Measurements from ENCODE around the gene NKAIN2. TPM values are rescaled to one million over a fixed set of nuclear protein-coding genes. Genes with fewer than 3 reads are reported as not detected.
A peak's percentile ranks its signal among the peaks of the same experiment; 100 is the strongest.

Gene NKAIN2
- total RNA-seq, 4 donors from 2014 or later: 0.11 to 1.0 (median 0.94) TPM; not detected in 1

DNA sequence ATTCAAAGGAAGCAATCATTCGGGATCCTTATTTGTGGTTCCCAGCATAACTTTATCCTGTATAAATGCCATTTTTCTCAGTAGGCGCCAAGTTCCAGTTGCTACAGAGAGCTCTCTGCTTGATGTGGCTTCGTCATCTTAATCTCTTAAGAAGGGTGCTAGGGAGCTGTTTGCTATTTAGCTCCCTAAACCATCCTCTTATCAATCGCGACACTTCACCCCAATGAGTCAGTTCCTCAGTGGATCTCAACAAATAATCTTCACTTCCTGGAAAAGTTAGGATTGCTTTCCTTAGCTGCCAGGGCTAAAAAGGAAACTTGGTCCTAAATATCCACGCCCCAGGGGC, 1.3 kb upstream of the NKAIN2 start:
- no peaks in the 10 kb centered on the region for H3K27me3 ChIP-seq
- H3K4me1 ChIP-seq: no peaks in the 10 kb centered on the region
- TF ChIP-seq, protein P1, sequence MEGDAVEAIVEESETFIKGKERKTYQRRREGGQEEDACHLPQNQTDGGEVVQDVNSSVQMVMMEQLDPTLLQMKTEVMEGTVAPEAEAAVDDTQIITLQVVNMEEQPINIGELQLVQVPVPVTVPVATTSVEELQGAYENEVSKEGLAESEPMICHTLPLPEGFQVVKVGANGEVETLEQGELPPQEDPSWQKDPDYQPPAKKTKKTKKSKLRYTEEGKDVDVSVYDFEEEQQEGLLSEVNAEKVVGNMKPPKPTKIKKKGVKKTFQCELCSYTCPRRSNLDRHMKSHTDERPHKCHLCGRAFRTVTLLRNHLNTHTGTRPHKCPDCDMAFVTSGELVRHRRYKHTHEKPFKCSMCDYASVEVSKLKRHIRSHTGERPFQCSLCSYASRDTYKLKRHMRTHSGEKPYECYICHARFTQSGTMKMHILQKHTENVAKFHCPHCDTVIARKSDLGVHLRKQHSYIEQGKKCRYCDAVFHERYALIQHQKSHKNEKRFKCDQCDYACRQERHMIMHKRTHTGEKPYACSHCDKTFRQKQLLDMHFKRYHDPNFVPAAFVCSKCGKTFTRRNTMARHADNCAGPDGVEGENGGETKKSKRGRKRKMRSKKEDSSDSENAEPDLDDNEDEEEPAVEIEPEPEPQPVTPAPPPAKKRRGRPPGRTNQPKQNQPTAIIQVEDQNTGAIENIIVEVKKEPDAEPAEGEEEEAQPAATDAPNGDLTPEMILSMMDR (IDR thresholded peaks at IDR 0.05): no peak
- no peak for TF ChIP-seq POLR2A (IDR thresholded peaks at IDR 0.05)
- WGBS, 2 donors: 28 to 32% methylated on average over 6 of the region's 6 CpGs
- H3K4me3 ChIP-seq (replicated peaks in 1 of 3): no peak overlapping the region
- no peaks in the 10 kb centered on the region for H3K36me3 ChIP-seq
- H3K27ac ChIP-seq: no peak overlapping the region
- H3K9me3 ChIP-seq: no peaks in the 10 kb centered on the region
- intact Hi-C loops (cut with DNase I): no loop called here
- DNase-seq: no peak

DNA sequence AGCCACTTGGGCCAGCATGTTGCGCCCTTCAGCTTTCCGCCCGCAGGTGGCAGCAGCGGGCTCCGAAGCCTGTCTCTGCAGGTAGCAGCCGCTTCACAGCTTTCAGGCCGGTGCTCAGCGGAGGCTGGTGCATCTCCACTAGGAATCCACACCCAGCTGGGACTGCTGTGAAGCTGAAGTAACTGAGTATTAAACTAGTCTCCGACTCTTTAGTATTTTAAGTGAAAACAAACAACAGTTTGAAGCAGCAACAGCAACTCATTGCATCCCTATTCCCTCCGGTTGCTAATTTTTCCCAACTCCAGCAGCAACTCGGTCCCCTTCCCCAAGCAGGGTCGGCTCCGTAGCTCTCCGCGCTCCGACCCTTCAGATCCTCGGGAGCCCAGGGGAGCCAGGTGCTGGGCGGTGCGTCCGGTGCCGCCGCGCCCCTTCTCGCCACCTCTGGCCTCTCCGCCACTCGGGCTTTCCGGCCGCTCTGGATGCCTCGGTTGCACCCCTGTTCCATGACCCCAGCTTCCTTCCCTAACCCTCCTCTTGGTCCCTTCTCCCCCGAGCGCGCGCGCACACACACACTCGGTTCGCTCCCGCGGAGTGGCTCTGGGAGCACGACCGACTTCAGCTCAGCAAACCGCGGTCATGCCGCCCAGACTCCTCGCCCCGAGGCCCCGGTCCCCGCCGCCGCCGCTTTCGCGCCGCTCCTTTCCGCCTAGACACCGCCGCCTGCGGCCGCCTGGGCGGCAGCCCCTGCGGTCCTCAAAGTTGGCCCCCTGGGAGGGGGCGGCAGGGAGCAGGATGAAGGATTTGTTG, 765 bp upstream of the NKAIN2 start:
- Histone ChIP-seq H3K9me3 (no peaks in the 10 kb centered on the region), H3K27ac (no peak overlapping the region), H3K4me3 (replicated peaks in 1 of 3) (peak overlapping the region in 2 of 3 donors; percentile 36 to 58), H3K36me3 (no peaks in the 10 kb centered on the region), H3K4me1 (no peaks in the 10 kb centered on the region), H3K27me3 (no peaks in the 10 kb centered on the region)
- TF ChIP-seq, protein P1 (IDR thresholded peaks at IDR 0.05): peak; percentile 36 to 92 (median 77)
- no peak for TF ChIP-seq POLR2A (IDR thresholded peaks at IDR 0.05)
- 2% methylated on average over 56 to 59 of the region's 61 CpGs for WGBS, 2 donors
- DNase-seq: peak; percentile 86 to 89
- intact Hi-C loops (cut with DNase I): no loop called here

DNA sequence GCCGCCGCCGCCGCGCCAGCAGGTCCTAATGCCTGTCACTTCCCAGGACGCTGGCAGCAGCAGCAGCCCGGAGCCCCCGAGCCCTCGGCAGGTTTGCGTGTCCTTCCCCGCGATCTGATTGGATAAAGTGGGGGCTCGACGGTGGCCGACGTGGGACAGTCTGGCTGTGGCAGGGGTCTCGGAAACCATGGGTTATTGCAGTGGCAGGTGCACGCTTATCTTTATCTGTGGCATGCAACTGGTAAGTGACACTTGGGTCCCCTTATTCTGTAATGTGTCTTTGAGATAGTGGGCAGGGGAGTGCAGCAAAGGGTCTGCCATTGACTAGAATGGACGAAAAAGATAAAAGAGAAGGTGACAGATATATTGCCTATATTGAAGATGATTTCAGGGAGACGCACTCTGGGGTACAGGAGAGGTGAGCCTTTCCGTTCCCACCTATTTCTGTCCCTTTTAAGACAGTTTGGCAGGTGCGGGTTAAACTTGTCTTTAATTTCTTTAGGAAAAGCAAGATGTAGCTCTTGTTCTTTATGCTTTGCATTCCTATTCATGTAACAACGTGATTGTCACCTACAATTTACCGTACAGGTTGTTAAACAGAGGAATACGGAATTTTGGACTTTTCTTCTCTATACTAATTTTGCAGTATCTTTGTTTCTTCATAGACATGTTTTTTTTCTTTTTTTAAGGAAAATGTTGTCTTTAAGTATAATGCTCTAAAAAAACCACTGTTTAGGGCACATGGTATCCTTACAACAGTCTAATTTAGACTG, 535 bp downstream of the NKAIN2 start:
- Histone ChIP-seq H3K27me3 (no peaks in the 10 kb centered on the region), H3K9me3 (no peaks in the 10 kb centered on the region), H3K4me1 (no peaks in the 10 kb centered on the region), H3K4me3 (replicated peaks in 1 of 3) (no peak overlapping the region), H3K36me3 (no peaks in the 10 kb centered on the region), H3K27ac (no peak overlapping the region)
- TF ChIP-seq, protein P1 (IDR thresholded peaks at IDR 0.05): no peak
- DNase-seq: peak in 1 of 2 donors; percentile 33
- 14 to 15% methylated on average over 15 to 20 of the region's 25 CpGs for WGBS, 2 donors
- intact Hi-C loops (cut with DNase I): no loop called here

DNA sequence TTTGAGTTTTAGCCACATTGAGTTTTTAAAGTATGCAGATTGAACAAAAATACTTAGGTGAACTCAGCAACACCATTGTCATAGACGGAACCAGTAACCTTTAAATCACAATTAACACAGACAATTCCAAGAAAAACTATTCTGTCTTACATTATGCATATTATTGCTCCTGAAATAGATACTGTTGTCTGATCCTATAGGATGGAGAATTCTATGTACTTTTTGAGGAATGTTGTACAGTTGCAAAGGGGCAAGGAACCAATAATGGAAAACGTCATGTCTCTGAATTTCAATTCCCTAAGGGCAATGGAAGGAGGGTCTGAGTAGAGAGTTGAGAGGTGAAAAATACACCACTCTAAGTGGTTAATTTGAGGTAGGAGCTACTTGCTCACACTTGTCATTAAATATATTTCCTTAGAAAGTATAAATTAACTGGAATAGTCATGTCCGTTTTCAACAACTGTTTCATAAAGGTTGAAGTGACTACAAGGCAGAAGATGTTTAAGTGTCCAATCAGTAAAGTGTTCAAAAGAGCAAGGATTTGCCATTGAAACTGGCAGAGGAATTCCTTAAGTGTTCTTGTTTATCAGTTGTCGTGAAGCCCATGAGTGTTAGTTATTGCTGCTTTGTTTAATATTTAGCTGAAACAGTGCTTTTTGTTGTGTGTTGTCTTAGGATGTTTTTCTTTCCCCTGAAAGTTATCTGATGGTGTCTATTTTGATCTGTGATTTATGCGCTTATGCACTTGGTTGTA, 1.3 kb downstream of the NKAIN2 start:
- no peak for DNase-seq
- Histone ChIP-seq H3K36me3 (no peaks in the 10 kb centered on the region), H3K9me3 (no peaks in the 10 kb centered on the region), H3K4me1 (no peaks in the 10 kb centered on the region), H3K27ac (no peak overlapping the region), H3K4me3 (replicated peaks in 1 of 3) (no peak overlapping the region), H3K27me3 (no peaks in the 10 kb centered on the region)
- WGBS, 2 donors: 74 to 79% methylated on average over 5 of the region's 5 CpGs
- intact Hi-C loops (cut with DNase I): no loop called here
- TF ChIP-seq, protein P1 (IDR thresholded peaks at IDR 0.05): no peak
- TF ChIP-seq POLR2A (IDR thresholded peaks at IDR 0.05): no peak

All from thyroid gland (tissue), 4 donors.